Erythroblast (primary cell): ENCODE data around the gene HTRA1.

Source experiments
- DNase-seq, 2 experiments: peaks; one replicate each; lab custom pipeline; 2025; lab: John Stamatoyannopoulos, UW
- GATA1 ChIP-seq: IDR thresholded peaks from 2 replicates; pipeline ENCODE4 v1.6.1; 2011; ENCODE audit warnings: low read depth, mild to moderate bottlenecking, control low read depth, low read length, moderate library complexity
- POLR2A ChIP-seq: IDR thresholded peaks from 2 replicates; pipeline ENCODE4 v1.6.1; 2011; ENCODE audit warnings: mild to moderate bottlenecking, low read length

Gene HTRA1

GRCh38 chr10:122461367-122461728 is at the start of gene HTRA1:
Gene HTRA1, plus strand, starts transcription at chr10:122461553. Its CDS starts 100 bp downstream, at chr10:122461653.
- TF ChIP-seq POLR2A, result no peak
- no peak for TF ChIP-seq GATA1
- no peak for DNase-seq

- DNase-seq, result no peak
- TF ChIP-seq POLR2A (no peak), GATA1 (no peak)
Measured at GRCh38 chr10:122413327-122413726, 48.0 kb upstream of the HTRA1 start.

- no peak for TF ChIP-seq GATA1
- no peak for TF ChIP-seq POLR2A
- DNase-seq, result no peak
Measured at GRCh38 chr10:122417667-122418066, 43.7 kb upstream of the HTRA1 start.

- no peak for TF ChIP-seq POLR2A
- no peak for DNase-seq
Measured at GRCh38 chr10:122419016-122419415, 42.3 kb upstream of the HTRA1 start.

GRCh38 chr10:122419876-122420623 is 41.3 kb upstream of the HTRA1 start:
- TF ChIP-seq POLR2A (no peak), GATA1 (no peak)
- DNase-seq, result no peak

GRCh38 chr10:122420624-122421007 is 40.7 kb upstream of the HTRA1 start:
- TF ChIP-seq POLR2A (no peak), GATA1 (no peak)
- DNase-seq, result no peak

- DNase-seq, result no peak
- no peak for TF ChIP-seq GATA1
- no peak for TF ChIP-seq POLR2A
Measured at GRCh38 chr10:122421054-122421625, 40.2 kb upstream of the HTRA1 start.

GRCh38 chr10:122421742-122422141 is 39.6 kb upstream of the HTRA1 start:
- no peak for TF ChIP-seq GATA1
- TF ChIP-seq POLR2A, result no peak
- no peak for DNase-seq

GRCh38 chr10:122422266-122422989 is 38.9 kb upstream of the HTRA1 start:
- no peak for DNase-seq
- TF ChIP-seq GATA1, result no peak
- TF ChIP-seq POLR2A, result no peak

GRCh38 chr10:122424059-122424458 is 37.3 kb upstream of the HTRA1 start:
- DNase-seq, result no peak
- TF ChIP-seq GATA1 (no peak), POLR2A (no peak)

GRCh38 chr10:122426829-122427228 is 34.5 kb upstream of the HTRA1 start:
- TF ChIP-seq GATA1, result no peak
- no peak for TF ChIP-seq POLR2A
- DNase-seq, result no peak

GRCh38 chr10:122427280-122427679 is 34.1 kb upstream of the HTRA1 start:
- no peak for TF ChIP-seq POLR2A
- TF ChIP-seq GATA1, result no peak
- DNase-seq, result no peak

GRCh38 chr10:122435212-122435827 is 26.0 kb upstream of the HTRA1 start:
- peak; percentile 35 to 62 for DNase-seq
- TF ChIP-seq POLR2A, result no peak
- no peak for TF ChIP-seq GATA1

- no peak for TF ChIP-seq GATA1
- TF ChIP-seq POLR2A, result no peak
- DNase-seq, result no peak
Measured at GRCh38 chr10:122441961-122442360, 19.4 kb upstream of the HTRA1 start.

GRCh38 chr10:122445469-122445868 is 15.9 kb upstream of the HTRA1 start:
- no peak for TF ChIP-seq GATA1
- no peak for TF ChIP-seq POLR2A
- no peak for DNase-seq
